ENCODE data around the gene FMOD.
"Not testable (repeated sequence)": the region's sequence is repeated elsewhere in the genome, so short reads cannot be mapped to it uniquely, and the experiment has no call there.

FMOD gene

GRCh38 chr1:203325418-203326091 is 25.4 kb downstream of the FMOD start:
- no peak for DNase-seq (ENCODE audit: low read depth)

- no peak for DNase-seq (ENCODE audit: low read depth)
These were observed 25.9 kb downstream of the FMOD start for GRCh38 chr1:203325026-203325417.

GRCh38 chr1:203324105-203325025 is 26.6 kb downstream of the FMOD start:
- DNase-seq (ENCODE audit: low read depth): no peak

- DNase-seq (ENCODE audit: low read depth): no peak
These were observed 27.3 kb downstream of the FMOD start for GRCh38 chr1:203323587-203323986.

- no peak for DNase-seq (ENCODE audit: low read depth)
These were observed 28.3 kb downstream of the FMOD start for GRCh38 chr1:203322500-203323179.

- DNase-seq (ENCODE audit: low read depth): no peak
These were observed 29.5 kb downstream of the FMOD start for GRCh38 chr1:203321273-203322052.

- DNase-seq (ENCODE audit: low read depth): peak; percentile 22
These were observed 30.2 kb downstream of the FMOD start for GRCh38 chr1:203320591-203321272.

- no peak for DNase-seq (ENCODE audit: low read depth)
These were observed 32.7 kb downstream of the FMOD start for GRCh38 chr1:203318229-203318517.

- no peak for DNase-seq (ENCODE audit: low read depth)
These were observed 33.3 kb downstream of the FMOD start for GRCh38 chr1:203317429-203318228.

- DNase-seq (ENCODE audit: low read depth): no peak
These were observed 34.3 kb downstream of the FMOD start for GRCh38 chr1:203316626-203317093.

GRCh38 chr1:203314025-203314759 is 36.7 kb downstream of the FMOD start:
- DNase-seq (ENCODE audit: low read depth): not testable (repeated sequence)

- DNase-seq (ENCODE audit: low read depth): no peak
These were observed 39.3 kb downstream of the FMOD start for GRCh38 chr1:203311368-203312301.

- DNase-seq (ENCODE audit: low read depth): no peak
These were observed 42.0 kb downstream of the FMOD start for GRCh38 chr1:203308923-203309331.

GRCh38 chr1:203308328-203308922 is 42.5 kb downstream of the FMOD start:
- DNase-seq (ENCODE audit: low read depth): no peak

- DNase-seq (ENCODE audit: low read depth): no peak
These were observed 43.2 kb downstream of the FMOD start for GRCh38 chr1:203307641-203308126.

- no peak for DNase-seq (ENCODE audit: low read depth)
These were observed 43.9 kb downstream of the FMOD start for GRCh38 chr1:203306965-203307541.

- DNase-seq (ENCODE audit: low read depth): peak; percentile 46
These were observed 44.6 kb downstream of the FMOD start for GRCh38 chr1:203306089-203306964.

Data from ELR (cell line).